ENCODE results near the gene VPS33A.

GRCh38 chr12:122275459-122275858 is 9.2 kb upstream of the VPS33A start:
- TF ChIP-seq EGR1 (IDR thresholded peaks at IDR 0.05; ENCODE audit: borderline replicate concordance in 1 of 2, low read depth in 2 of 2, low read length in 2 of 2) (no peak), RBBP5 (conservative IDR thresholded peaks at IDR 0.05) (no peak)
